Activated CD4-positive, alpha-beta memory T cell treated with anti-CD3 and anti-CD28 coated beads, Interleukin-2, amount 10 ng/mL, durations not matched to agents 7 days and 5 days (primary cell): ENCODE data around the gene TBCC. TPM values are rescaled to one million over a fixed set of nuclear protein-coding genes. Genes with fewer than 3 reads are reported as not detected.
"Not testable (repeated sequence)": the region's sequence is repeated elsewhere in the genome, so short reads cannot be mapped to it uniquely, and the experiment has no call there.

Experiments
- CTCF ChIA-PET: fragments of 350-600 bp; sonication (Branson Sonifier 250); formaldehyde crosslinking; loops from one replicate; lab custom pipeline; 2021; ENCODE audit warnings: antibody characterized with exemption, inconsistent platforms; lab: Charles Lee
- POLR2A ChIA-PET: fragments of 350-600 bp; sonication (Branson Sonifier 250); formaldehyde crosslinking; loops from one replicate; lab custom pipeline; 2021; ENCODE audit warnings: antibody characterized with exemption; lab: Charles Lee
- DNase-seq: peaks from one replicate; pipeline ENCODE4 v3.0.0-alpha.2; 2020
- H3K27ac Mint-ChIP-seq: one replicate; pipeline ENCODE4 v1.8.0; 2021; ENCODE audit warnings: mild to moderate bottlenecking, mixed read lengths
- H3K27me3 Mint-ChIP-seq: one replicate; pipeline ENCODE4 v1.8.0; 2021; ENCODE audit warnings: mixed read lengths
- H3K36me3 Mint-ChIP-seq: one replicate; pipeline ENCODE4 v1.8.0; 2021; ENCODE audit warnings: low read depth, mixed read lengths
- H3K4me1 Mint-ChIP-seq: one replicate; pipeline ENCODE4 v1.8.0; 2021; ENCODE audit warnings: mixed read lengths
- H3K4me3 Mint-ChIP-seq: one replicate; pipeline ENCODE4 v1.8.0; 2021; ENCODE audit warnings: mild to moderate bottlenecking, mixed read lengths
- H3K9me3 Mint-ChIP-seq: one replicate; pipeline ENCODE4 v1.8.0; 2021; ENCODE audit warnings: mixed read lengths
- total RNA-seq, 2 experiments: library from RNA; stranded (reverse); gene quantifications; one replicate each; pipeline ENCODE4 v1.2.3, GENCODE V29; 2021

TBCC gene
- total RNA-seq, 2 experiments from 2014 or later: 33.7 to 34.9 TPM

- ChIA-PET POLR2A (interaction anchor here (0.6 to 20.1 kb wide), 21 partner anchors 10 to 277 kb away, joined by 3 to 658 read pairs (median 5); partner anchors contain the start of genes CNPY3, CUL7, KLC4 and KLHDC3), CTCF (interaction anchor here (1.1 to 4.5 kb wide), 2 partner anchors 12 to 37 kb away, joined by 4 to 31 read pairs; partner anchors contain the start of gene TBCC)
- peak; percentile 64 for DNase-seq
- peak overlapping the region; percentile 100 for H3K27ac Mint-ChIP-seq
- peaks cover 27% of the 10 kb centered on the region for H3K36me3 Mint-ChIP-seq
- H3K4me3 Mint-ChIP-seq: peak overlapping the region; percentile 95
- H3K27me3 Mint-ChIP-seq: no peaks in the 10 kb centered on the region
- peaks cover 18% of the 10 kb centered on the region for H3K4me1 Mint-ChIP-seq
- no peaks in the 10 kb centered on the region for H3K9me3 Mint-ChIP-seq
Observed at GRCh38 chr6:42782689-42783176, 36.8 kb upstream of the TBCC start.

DNA sequence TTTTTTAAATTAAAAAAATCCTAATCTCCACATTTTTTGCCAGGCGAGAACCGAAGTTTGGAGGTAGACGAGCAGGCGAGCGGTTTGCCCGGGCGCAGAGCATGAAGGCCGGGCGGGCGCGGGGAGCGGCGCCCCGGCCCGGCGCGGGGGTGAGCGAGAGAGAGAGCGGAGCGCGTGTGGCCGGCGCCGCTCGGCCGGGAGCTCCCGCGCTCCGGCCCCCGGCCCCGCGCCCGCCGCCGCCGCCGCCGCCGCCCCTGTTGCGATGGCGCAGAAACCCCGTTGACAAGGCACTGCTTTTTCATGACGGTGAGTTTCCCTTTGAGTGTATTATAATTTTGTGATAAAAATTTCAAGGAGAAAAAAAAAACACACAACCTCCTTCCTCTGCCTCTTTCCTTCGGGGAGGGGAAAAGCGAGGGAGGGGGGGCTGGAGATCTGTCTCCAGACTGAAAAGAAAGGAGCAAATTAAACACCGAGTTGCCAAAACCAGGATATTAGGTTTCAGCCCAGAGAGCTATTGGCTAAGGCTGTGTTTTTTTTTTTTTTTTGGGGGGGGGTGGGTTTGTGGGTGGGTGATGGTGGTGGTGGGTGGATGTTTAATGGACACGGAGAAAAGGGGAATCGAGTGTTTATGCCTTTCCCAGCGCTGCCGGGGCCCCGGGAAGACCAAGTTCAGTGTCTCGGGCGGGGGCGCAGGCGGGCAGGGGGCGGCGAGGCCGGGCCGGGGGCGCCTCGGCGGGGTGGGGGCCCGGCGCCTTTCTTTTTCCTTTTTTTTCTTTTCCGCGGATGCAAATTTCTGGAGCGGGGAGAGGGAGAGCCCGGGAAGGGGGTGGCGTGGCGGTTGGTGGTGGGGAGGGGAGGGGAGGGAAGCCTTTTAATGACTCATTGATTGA lies 36.1 kb upstream of the TBCC start, which contains the start of gene BICRAL:
TSS of gene BICRAL (plus strand) at position 257 of the 893 bp plus-strand sequence. CDS start 39,971 bp downstream, outside the sequence.
- Mint-ChIP-seq H3K36me3 (peaks cover 33% of the 10 kb centered on the region), H3K27ac (peak within 1 kb of the TSS; percentile 100), H3K27me3 (no peaks in the 10 kb centered on the region), H3K4me1 (peaks cover 25% of the 10 kb centered on the region), H3K4me3 (peak within 1 kb of the TSS; percentile 95), H3K9me3 (no peaks in the 10 kb centered on the region)
- ChIA-PET CTCF (interaction anchor here (0.6 to 4.5 kb wide), 3 partner anchors 11 to 101 kb away, joined by 3 to 31 read pairs (median 9); partner anchors contain the start of gene TBCC), POLR2A (interaction anchor here (0.6 to 20.1 kb wide), 25 partner anchors 9 to 732 kb away, joined by 3 to 658 read pairs (median 5); partner anchors contain the start of genes CNPY3, CUL7, KLHDC3 and MEA1)
- DNase-seq: peak; percentile 72

DNA sequence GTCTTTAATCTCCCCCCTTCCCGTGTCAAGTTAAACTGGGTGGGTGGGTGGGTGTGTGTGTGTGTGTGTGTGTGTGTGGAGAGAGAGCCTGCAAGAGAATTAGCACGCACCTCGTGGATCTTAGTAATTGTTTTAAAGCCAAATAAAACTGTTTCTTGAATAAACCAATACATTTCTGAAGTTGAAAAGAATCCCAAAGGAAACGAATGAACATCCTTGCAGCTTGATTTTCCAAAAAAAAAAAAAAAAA lies 35.6 kb upstream of the TBCC start:
- peak overlapping the region; percentile 84 for H3K27ac Mint-ChIP-seq
- peaks cover 31% of the 10 kb centered on the region for H3K4me1 Mint-ChIP-seq
- DNase-seq: no peak
- H3K36me3 Mint-ChIP-seq: peaks cover 36% of the 10 kb centered on the region
- H3K9me3 Mint-ChIP-seq: no peaks in the 10 kb centered on the region
- H3K27me3 Mint-ChIP-seq: no peaks in the 10 kb centered on the region
- ChIA-PET POLR2A (interaction anchor here (0.7 to 20.1 kb wide), 10 partner anchors 9 to 731 kb away, joined by 3 to 658 read pairs (median 5); partner anchors contain the start of genes RPL7L1, TAF8 and TBCC), CTCF (interaction anchor here (0.6 to 4.5 kb wide), 3 partner anchors 10 to 101 kb away, joined by 3 to 31 read pairs (median 9); partner anchors contain the start of gene TBCC)
- H3K4me3 Mint-ChIP-seq: peak overlapping the region; percentile 95

DNA sequence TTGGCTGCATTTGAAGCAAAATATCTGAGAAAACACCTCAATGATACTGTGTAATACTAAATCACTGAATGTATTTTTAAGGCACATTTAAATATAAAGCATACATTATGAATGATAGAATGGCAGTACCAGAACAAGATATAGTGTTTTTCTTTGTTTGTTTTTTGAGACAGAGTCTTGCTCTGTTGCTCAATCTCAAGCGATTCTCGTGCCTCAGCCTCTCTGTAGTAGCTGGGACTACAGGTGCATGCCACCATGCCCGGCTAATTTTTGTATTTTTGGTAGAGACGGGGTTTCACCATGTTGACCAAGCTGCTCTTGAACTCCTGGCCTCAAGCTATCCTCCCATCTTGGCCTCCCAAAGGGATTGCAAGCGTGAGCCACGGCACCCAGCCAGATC lies 33.6 kb upstream of the TBCC start:
- Mint-ChIP-seq H3K4me1 (peaks cover 44% of the 10 kb centered on the region), H3K9me3 (no peaks in the 10 kb centered on the region), H3K4me3 (no peak overlapping the region), H3K27ac (no peak overlapping the region), H3K27me3 (no peaks in the 10 kb centered on the region), H3K36me3 (peaks cover 24% of the 10 kb centered on the region)
- DNase-seq: no peak
- CTCF ChIA-PET: no interaction called here
- POLR2A ChIA-PET: interaction anchor here (9.7 to 20.1 kb wide), 2 partner anchors 8 to 33 kb away, joined by 327 to 658 read pairs; partner anchors contain the start of gene TBCC

GRCh38 chr6:42778122-42778521 lies 32.2 kb upstream of the TBCC start:
- Mint-ChIP-seq H3K36me3 (peaks cover 20% of the 10 kb centered on the region), H3K9me3 (no peaks in the 10 kb centered on the region), H3K4me1 (peaks cover 54% of the 10 kb centered on the region), H3K27ac (no peak overlapping the region), H3K4me3 (no peak overlapping the region), H3K27me3 (no peaks in the 10 kb centered on the region)
- CTCF ChIA-PET: no interaction called here
- no peak for DNase-seq
- POLR2A ChIA-PET: interaction anchor here (1.4 to 20.1 kb wide), 2 partner anchors 32 to 102 kb away, joined by 3 to 658 read pairs; partner anchors contain the start of genes RPL7L1 and TBCC

DNA sequence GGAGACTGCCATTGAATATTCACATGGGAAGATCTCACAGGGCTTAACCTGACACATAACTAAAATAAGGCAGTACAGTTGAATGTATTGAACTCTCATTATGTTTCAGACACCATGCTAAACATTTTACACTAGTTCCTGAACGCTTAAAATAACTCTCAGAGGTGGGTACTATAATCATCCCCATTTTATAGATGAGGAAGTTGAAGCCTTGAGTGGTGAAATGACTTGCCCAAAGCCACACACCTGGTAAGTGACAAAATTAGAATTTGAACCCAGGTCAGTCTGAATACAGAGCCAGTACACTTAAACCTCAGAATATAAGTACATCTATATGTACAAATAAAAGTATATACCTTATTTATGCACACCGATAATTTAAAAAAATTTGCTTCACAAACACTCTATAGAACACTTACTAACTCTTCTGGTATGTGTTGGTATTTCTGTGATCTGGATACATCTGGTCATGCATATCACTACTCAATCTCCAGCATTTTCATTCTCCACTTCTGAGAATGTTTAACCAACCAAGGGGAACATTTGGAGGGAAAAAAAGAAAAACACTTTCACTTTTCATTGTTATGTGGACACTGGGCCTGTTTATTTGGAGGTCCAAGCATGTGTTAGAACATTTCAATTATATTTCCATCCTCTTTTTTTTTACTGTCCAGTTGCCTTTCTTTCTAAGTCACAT lies 31.4 kb upstream of the TBCC start:
- CTCF ChIA-PET: no interaction called here
- POLR2A ChIA-PET: interaction anchor here (1.4 to 20.1 kb wide), 2 partner anchors 31 to 102 kb away, joined by 3 to 658 read pairs; partner anchors contain the start of genes RPL7L1 and TBCC
- Mint-ChIP-seq H3K36me3 (peaks cover 20% of the 10 kb centered on the region), H3K27ac (peak overlapping the region; percentile 1), H3K9me3 (no peaks in the 10 kb centered on the region), H3K27me3 (no peaks in the 10 kb centered on the region), H3K4me1 (peaks cover 60% of the 10 kb centered on the region), H3K4me3 (no peak overlapping the region)
- no peak for DNase-seq

- H3K9me3 Mint-ChIP-seq, H3K27me3 Mint-ChIP-seq: not testable (repeated sequence)
- Mint-ChIP-seq H3K36me3 (peaks cover 22% of the 10 kb centered on the region), H3K4me3 (peak overlapping the region; percentile 72), H3K4me1 (peaks cover 69% of the 10 kb centered on the region), H3K27ac (peak overlapping the region; percentile 91)
- CTCF ChIA-PET: interaction anchor here (0.6 to 0.7 kb wide), 2 partner anchors 25 to 235 kb away, joined by 3 to 4 read pairs; no protein-coding TSS in a partner anchor
- DNase-seq: peak; percentile 57
- POLR2A ChIA-PET: interaction anchor here (1.3 to 20.1 kb wide), 5 partner anchors 8 to 205 kb away, joined by 3 to 658 read pairs (median 10); partner anchors contain the start of genes BICRAL, PEX6, RPL7L1 and TBCC
Observed at GRCh38 chr6:42774821-42775487, 29.1 kb upstream of the TBCC start.

- Mint-ChIP-seq H3K9me3 (no peaks in the 10 kb centered on the region), H3K27ac (peak overlapping the region; percentile 91), H3K27me3 (no peaks in the 10 kb centered on the region), H3K4me3 (peak overlapping the region; percentile 72), H3K4me1 (peaks cover 74% of the 10 kb centered on the region), H3K36me3 (peaks cover 24% of the 10 kb centered on the region)
- peak; percentile 36 for DNase-seq
- ChIA-PET POLR2A (interaction anchor here (1.5 to 20.1 kb wide), 4 partner anchors 9 to 205 kb away, joined by 3 to 658 read pairs (median 168); partner anchors contain the start of genes BICRAL, PEX6, RPL7L1 and TBCC), CTCF (no interaction called here)
Observed at GRCh38 chr6:42774201-42774600, 28.3 kb upstream of the TBCC start.

- DNase-seq: peak; percentile 43
- peaks cover 25% of the 10 kb centered on the region for H3K36me3 Mint-ChIP-seq
- peak overlapping the region; percentile 100 for H3K27ac Mint-ChIP-seq
- H3K9me3 Mint-ChIP-seq: no peaks in the 10 kb centered on the region
- H3K27me3 Mint-ChIP-seq: no peaks in the 10 kb centered on the region
- peak overlapping the region; percentile 62 for H3K4me3 Mint-ChIP-seq
- peaks cover 64% of the 10 kb centered on the region for H3K4me1 Mint-ChIP-seq
- POLR2A ChIA-PET: interaction anchor here (0.6 to 20.1 kb wide), 19 partner anchors 11 to 243 kb away, joined by 3 to 658 read pairs (median 7); partner anchors contain the start of genes BICRAL, KLHDC3, PEX6 and RPL7L1
- CTCF ChIA-PET: interaction anchor here (1.6 to 4.0 kb wide), 3 partner anchors 11 to 27 kb away, joined by 4 to 31 read pairs (median 15); partner anchors contain the start of genes BICRAL and TBCC
Observed at GRCh38 chr6:42771741-42772100, 25.8 kb upstream of the TBCC start.

GRCh38 chr6:42769836-42770235 lies 23.9 kb upstream of the TBCC start:
- H3K27ac Mint-ChIP-seq: peak overlapping the region; percentile 100
- peaks cover 29% of the 10 kb centered on the region for H3K36me3 Mint-ChIP-seq
- H3K9me3 Mint-ChIP-seq: no peaks in the 10 kb centered on the region
- ChIA-PET CTCF (interaction anchor here (0.8 to 4.0 kb wide), 4 partner anchors 13 to 620 kb away, joined by 3 to 31 read pairs (median 9); partner anchors contain the start of genes BICRAL and TBCC), POLR2A (interaction anchor here (0.8 to 20.1 kb wide), 13 partner anchors 13 to 848 kb away, joined by 3 to 658 read pairs (median 9); partner anchors contain the start of genes BICRAL, BYSL, CNPY3 and RPL7L1)
- H3K4me3 Mint-ChIP-seq: no peak overlapping the region
- H3K27me3 Mint-ChIP-seq: no peaks in the 10 kb centered on the region
- DNase-seq: no peak
- peaks cover 51% of the 10 kb centered on the region for H3K4me1 Mint-ChIP-seq

- no peak for DNase-seq
- H3K9me3 Mint-ChIP-seq: no peaks in the 10 kb centered on the region
- peaks cover 44% of the 10 kb centered on the region for H3K4me1 Mint-ChIP-seq
- H3K27ac Mint-ChIP-seq: peak overlapping the region; percentile 24
- POLR2A ChIA-PET: interaction anchor here (1.6 to 20.1 kb wide), 4 partner anchors 14 to 160 kb away, joined by 5 to 658 read pairs (median 166); partner anchors contain the start of genes BICRAL, CNPY3, RPL7L1 and TBCC
- no peaks in the 10 kb centered on the region for H3K27me3 Mint-ChIP-seq
- H3K36me3 Mint-ChIP-seq: peaks cover 26% of the 10 kb centered on the region
- CTCF ChIA-PET: interaction anchor here (0.9 to 4.0 kb wide), 4 partner anchors 14 to 621 kb away, joined by 3 to 31 read pairs (median 4); partner anchors contain the start of gene BICRAL
- no peak overlapping the region for H3K4me3 Mint-ChIP-seq
Observed at GRCh38 chr6:42769051-42769450, 23.1 kb upstream of the TBCC start.
